Stomach (tissue), 9 donors: ENCODE data around the gene ZSWIM5. TPM values are rescaled to one million over a fixed set of nuclear protein-coding genes. Genes with fewer than 3 reads are reported as not detected.
"Not testable (repeated sequence)": the region's sequence is repeated elsewhere in the genome, so short reads cannot be mapped to it uniquely, and the experiment has no call there.

ENCODE experiments used
- DNase-seq, 2 donors: peaks; one replicate each; pipeline versions ENCODE4 v3.0.0 to v3.0.0-alpha.2; 2013 to 2019
- H3K27ac ChIP-seq, 5 donors: fragments of 200-600 bp in 4 of 5; sonication (generic) in 4 of 5; one replicate each; pipeline ENCODE4 v1.5.1; 2013 to 2019; ENCODE audit warnings: mild to moderate bottlenecking in 1 of 5, moderate library complexity in 1 of 5
- H3K27me3 ChIP-seq, 3 donors: fragments of 200-600 bp; sonication (generic); one replicate each; pipeline ENCODE4 v1.5.1; 2017 to 2019; ENCODE audit warnings: mixed run types in 1 of 3
- H3K36me3 ChIP-seq, 4 donors: fragments of 200-600 bp; sonication (generic); 1 replicate in 3 of 4; 2 replicates in 1 of 4; pipeline ENCODE4 v1.5.1; 2016 to 2019
- H3K4me1 ChIP-seq, 4 donors: fragments of 200-600 bp; sonication (generic); one replicate each; pipeline ENCODE4 v1.5.1; 2016 to 2019
- H3K4me3 ChIP-seq, 4 donors: fragments of 200-600 bp; sonication (generic) in 3 of 4; one replicate each; pipeline ENCODE4 v1.5.1; 2016 to 2019; ENCODE audit warnings: mild to moderate bottlenecking in 1 of 4
- H3K9me3 ChIP-seq, 4 donors: fragments of 200-600 bp; sonication (generic); one replicate each; pipeline ENCODE4 v1.5.1; 2016 to 2019
- CTCF ChIP-seq, 7 experiments: fragments of 450-650 bp in 4 of 7; fragments of 200-600 bp in 3 of 7; sonication (generic) in 3 of 7; IDR thresholded peaks; one replicate each; pipeline ENCODE4 v1.5.1; 2016 to 2019; ENCODE audit warnings: antibody characterized with exemption in 7 of 7, control low read depth in 2 of 7, mild to moderate bottlenecking in 1 of 7
- EP300 ChIP-seq: sonication (generic); formaldehyde crosslinking; IDR thresholded peaks from one replicate; pipeline ENCODE4 v1.6.1; 2017; ENCODE audit warnings: antibody characterized with exemption
- POLR2A ChIP-seq, 4 donors: fragments of 450-650 bp; IDR thresholded peaks; one replicate each; pipeline ENCODE4 v1.6.1; 2016; ENCODE audit warnings: antibody characterized with exemption in 4 of 4, control low read depth in 2 of 4, mild to moderate bottlenecking in 1 of 4, moderate library complexity in 1 of 4
- POLR2AphosphoS5 ChIP-seq, 3 donors: sonication (generic); formaldehyde crosslinking; IDR thresholded peaks; one replicate each; pipeline ENCODE4 v1.6.1; 2016; ENCODE audit warnings: antibody characterized with exemption in 3 of 3
- WGBS, 5 donors: extraction: QIAGEN DNeasy Blood & Tissue Kit in 3 of 5; methylation state at CpG; one replicate each; pipeline versions ENCODE4 v1.1.5 to v1.1.7; 2013 to 2018; 5-methylcytosine and 5-hydroxymethylcytosine counted together
- intact Hi-C: fragments of 100-400 bp; cut with DNase I; formaldehyde crosslinking; loops from one replicate; pipeline ENCODE4 v1.15.1; 2023; ENCODE audit warnings: low total_unique reads
- polyA plus RNA-seq, 3 donors: library from polyadenylated mRNA; stranded (reverse); fragments of 200-250 nt; gene quantifications; one replicate each; pipeline ENCODE4 v1.2.3, GENCODE V29; 2013
- total RNA-seq, 5 donors: library from RNA; depleted of rRNA; stranded (reverse); fragments of >200 nt; gene quantifications; one replicate each; pipeline versions ENCODE4 v1.1.0 to v1.2.3, GENCODE V29; 2014 to 2016
- donor health status: healthy with polysubstance abuse.
- donor health status: Bipolar disorder and iron deficiency.
- donor health status: healthy.

Gene ZSWIM5
- total and polyA plus RNA-seq, 8 donors: 0.45 to 10.1 (median 0.87) TPM

GRCh38 chr1:45230537-45230936, 24.1 kb upstream of the ZSWIM5 start:
- DNase-seq: peak; percentile 29
- WGBS, 5 donors: 9 to 32% (median 27%) methylated on average over 1 of the region's 1 CpG
- Histone ChIP-seq H3K4me1 (no peaks in the 10 kb centered on the region), H3K9me3 (no peaks in the 10 kb centered on the region), H3K27ac (no peak overlapping the region), H3K4me3 (no peak overlapping the region), H3K27me3 (no peaks in the 10 kb centered on the region), H3K36me3 (no peaks in the 10 kb centered on the region)
- peak in 2 of 7 experiments; percentile 25 to 40 for TF ChIP-seq CTCF (IDR thresholded peaks at IDR 0.05)
- no peak for TF ChIP-seq POLR2AphosphoS5 (IDR thresholded peaks at IDR 0.05)
- no peak for TF ChIP-seq EP300
- no peak for TF ChIP-seq POLR2A (IDR thresholded peaks at IDR 0.05)
- intact Hi-C loops: no loop called here

- no peaks in the 10 kb centered on the region for H3K36me3 ChIP-seq
- TF ChIP-seq POLR2AphosphoS5 (IDR thresholded peaks at IDR 0.05) (no peak), CTCF (IDR thresholded peaks at IDR 0.05) (no peak), POLR2A (IDR thresholded peaks at IDR 0.05) (no peak), EP300 (no peak)
- intact Hi-C loops: no loop called here
- no peak for DNase-seq
- no peak overlapping the region for H3K4me3 ChIP-seq
- no peaks in the 10 kb centered on the region for H3K9me3 ChIP-seq
- no peaks in the 10 kb centered on the region for H3K27me3 ChIP-seq
- 77 to 84% (median 79%) methylated on average over 5 of the region's 5 CpGs for WGBS, 5 donors
- no peaks in the 10 kb centered on the region for H3K4me1 ChIP-seq
- H3K27ac ChIP-seq: no peak overlapping the region
Observed at GRCh38 chr1:45225598-45225997, 19.2 kb upstream of the ZSWIM5 start.

- DNase-seq, H3K27me3 ChIP-seq, H3K4me3 ChIP-seq, H3K4me1 ChIP-seq, intact Hi-C loops, H3K27ac ChIP-seq, H3K9me3 ChIP-seq, H3K36me3 ChIP-seq: not testable (repeated sequence)
- WGBS, 5 donors: 87 to 94% (median 88%) methylated on average over 8 to 9 of the region's 9 CpGs
Observed at GRCh38 chr1:45223710-45224109, 17.3 kb upstream of the ZSWIM5 start.

- H3K27me3 ChIP-seq: peaks cover 0 to 10% (median 0%) of the 10 kb centered on the region in 3 donors
- no peaks in the 10 kb centered on the region for H3K4me1 ChIP-seq
- no peak for DNase-seq
- WGBS, 5 donors: 78 to 87% (median 84%) methylated on average over 4 of the region's 4 CpGs
- no peaks in the 10 kb centered on the region for H3K36me3 ChIP-seq
- intact Hi-C loops: no loop called here
- H3K9me3 ChIP-seq: no peaks in the 10 kb centered on the region
- no peak for TF ChIP-seq EP300
- TF ChIP-seq CTCF (IDR thresholded peaks at IDR 0.05): no peak
- no peak for TF ChIP-seq POLR2AphosphoS5 (IDR thresholded peaks at IDR 0.05)
- no peak for TF ChIP-seq POLR2A (IDR thresholded peaks at IDR 0.05)
- no peak overlapping the region for H3K27ac ChIP-seq
- no peak overlapping the region for H3K4me3 ChIP-seq
Observed at GRCh38 chr1:45221716-45222115, 15.3 kb upstream of the ZSWIM5 start.

- Histone ChIP-seq H3K9me3 (no peaks in the 10 kb centered on the region), H3K4me3 (no peak overlapping the region), H3K27me3 (peaks cover 0 to 10% (median 0%) of the 10 kb centered on the region in 3 donors), H3K27ac (no peak overlapping the region), H3K36me3 (no peaks in the 10 kb centered on the region), H3K4me1 (no peaks in the 10 kb centered on the region)
- no peak for DNase-seq
- no peak for TF ChIP-seq CTCF (IDR thresholded peaks at IDR 0.05)
- no peak for TF ChIP-seq POLR2A (IDR thresholded peaks at IDR 0.05)
- no peak for TF ChIP-seq POLR2AphosphoS5 (IDR thresholded peaks at IDR 0.05)
- TF ChIP-seq EP300: no peak
- intact Hi-C loops: no loop called here
Observed at GRCh38 chr1:45216861-45217260, 10.5 kb upstream of the ZSWIM5 start.
